NCI-H146 treated with DMSO at 0.1 percent for 48 hours (cell line): Measurements from ENCODE around the gene CECR2.
"Not testable (repeated sequence)": the region's sequence is repeated elsewhere in the genome, so short reads cannot be mapped to it uniquely, and the experiment has no call there.

ENCODE experiments used
- DNase-seq: peaks from one replicate; lab custom pipeline; 2025; ENCODE audit not compliant: unreplicated experiment; lab: John Stamatoyannopoulos, UW

CECR2 gene

GRCh38 chr22:17566016-17566687 lies 196.9 kb downstream of the CECR2 start:
- DNase-seq = not testable (repeated sequence)

- no peak for DNase-seq
Observed at GRCh38 chr22:17566776-17567175, 197.5 kb downstream of the CECR2 start.

GRCh38 chr22:17569971-17570511 lies 200.8 kb downstream of the CECR2 start:
- no peak for DNase-seq

GRCh38 chr22:17570851-17571631 lies 201.8 kb downstream of the CECR2 start:
- no peak for DNase-seq

- no peak for DNase-seq
Observed at GRCh38 chr22:17575151-17575550, 205.9 kb downstream of the CECR2 start.

- DNase-seq = no peak
Observed at GRCh38 chr22:17575681-17576080, 206.4 kb downstream of the CECR2 start.

- no peak for DNase-seq
Observed at GRCh38 chr22:17576470-17576869, 207.2 kb downstream of the CECR2 start.

GRCh38 chr22:17578136-17578754 lies 209.0 kb downstream of the CECR2 start:
- no peak for DNase-seq

- DNase-seq = no peak
Observed at GRCh38 chr22:17579535-17579981, 210.3 kb downstream of the CECR2 start.

- no peak for DNase-seq
Observed at GRCh38 chr22:17580441-17581031, 211.3 kb downstream of the CECR2 start.

GRCh38 chr22:17581056-17581455 lies 211.8 kb downstream of the CECR2 start:
- no peak for DNase-seq

GRCh38 chr22:17581631-17582030 lies 212.4 kb downstream of the CECR2 start:
- DNase-seq = no peak

GRCh38 chr22:17583151-17583550 lies 213.9 kb downstream of the CECR2 start:
- DNase-seq = no peak

GRCh38 chr22:17586831-17587440 lies 217.7 kb downstream of the CECR2 start:
- no peak for DNase-seq

- no peak for DNase-seq
Observed at GRCh38 chr22:17587629-17588028, 218.4 kb downstream of the CECR2 start.

GRCh38 chr22:17588606-17589005 lies 219.3 kb downstream of the CECR2 start:
- DNase-seq = no peak

- no peak for DNase-seq
Observed at GRCh38 chr22:17589810-17590375, 220.6 kb downstream of the CECR2 start.

- no peak for DNase-seq
Observed at GRCh38 chr22:17590586-17590985, 221.3 kb downstream of the CECR2 start.

- DNase-seq = no peak
Observed at GRCh38 chr22:17592201-17592600, 222.9 kb downstream of the CECR2 start.

- no peak for DNase-seq
Observed at GRCh38 chr22:17596226-17596625, 227.0 kb downstream of the CECR2 start.

GRCh38 chr22:17597217-17597616 lies 228.0 kb downstream of the CECR2 start:
- DNase-seq = no peak
